ENCODE measurements around the gene ELF2.

The ELF2 gene

DNA sequence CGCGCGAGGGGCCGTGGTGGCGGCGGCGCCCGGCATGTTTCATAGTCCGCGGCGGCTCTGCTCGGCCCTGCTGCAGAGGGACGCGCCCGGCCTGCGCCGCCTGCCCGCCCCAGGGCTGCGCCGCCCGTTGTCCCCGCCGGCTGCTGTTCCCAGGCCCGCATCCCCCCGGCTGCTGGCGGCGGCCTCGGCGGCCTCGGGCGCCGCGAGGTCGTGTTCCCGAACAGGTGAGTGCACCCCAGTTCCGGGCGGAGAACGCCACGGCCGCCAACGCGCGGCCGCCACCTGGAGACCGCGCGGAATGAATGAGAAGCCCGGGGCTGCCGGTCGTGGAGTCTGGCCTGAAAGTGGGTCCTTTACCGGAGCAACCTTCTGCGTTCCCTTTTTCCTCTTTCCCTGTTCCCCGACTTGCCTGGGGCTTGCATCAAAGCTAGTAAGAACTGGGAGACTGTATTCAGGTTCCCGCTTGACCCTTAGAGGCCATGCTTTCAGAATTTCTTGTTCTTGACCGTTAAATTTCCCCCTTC, 161.0 kb downstream of the ELF2 start:
- Histone ChIP-seq H3K36me3 (ENCODE audit: control insufficient read depth, low read length) (peaks cover 22% of the 10 kb centered on the region), H3K9me2 (replicated peaks; ENCODE audit: control insufficient read depth, low read length) (no peaks in the 10 kb centered on the region), H4K20me1 (ENCODE audit: control insufficient read depth, insufficient read depth, low read depth, low read length) (peaks cover 18% of the 10 kb centered on the region; the same call in 1 of the 2 replicates), H3K4me2 (ENCODE audit: low read length) (peak overlapping the region; percentile 81), H3K27ac (ENCODE audit: low read depth, low read length) (peak overlapping the region; percentile 51), H3K9me3 (ENCODE audit: control insufficient read depth, insufficient read depth, low read length) (no peaks in the 10 kb centered on the region), H3K4me3 (ENCODE audit: low read length) (peak overlapping the region; percentile 83), H3K4me1 (ENCODE audit: control insufficient read depth, low read length) (peaks cover 45% of the 10 kb centered on the region), H3K79me2 (ENCODE audit: control insufficient read depth, low read length) (peaks cover 54% of the 10 kb centered on the region), H3F3A (ENCODE audit: control insufficient read depth, insufficient read depth) (no peaks in the 10 kb centered on the region), H3K27me3 (ENCODE audit: control insufficient read depth, low read length) (no peaks in the 10 kb centered on the region)
- no peak for TF ChIP-seq EZH2phosphoT487 (IDR thresholded peaks at IDR 0.05; ENCODE audit: borderline replicate concordance, low read length)
- TF ChIP-seq, protein P1, sequence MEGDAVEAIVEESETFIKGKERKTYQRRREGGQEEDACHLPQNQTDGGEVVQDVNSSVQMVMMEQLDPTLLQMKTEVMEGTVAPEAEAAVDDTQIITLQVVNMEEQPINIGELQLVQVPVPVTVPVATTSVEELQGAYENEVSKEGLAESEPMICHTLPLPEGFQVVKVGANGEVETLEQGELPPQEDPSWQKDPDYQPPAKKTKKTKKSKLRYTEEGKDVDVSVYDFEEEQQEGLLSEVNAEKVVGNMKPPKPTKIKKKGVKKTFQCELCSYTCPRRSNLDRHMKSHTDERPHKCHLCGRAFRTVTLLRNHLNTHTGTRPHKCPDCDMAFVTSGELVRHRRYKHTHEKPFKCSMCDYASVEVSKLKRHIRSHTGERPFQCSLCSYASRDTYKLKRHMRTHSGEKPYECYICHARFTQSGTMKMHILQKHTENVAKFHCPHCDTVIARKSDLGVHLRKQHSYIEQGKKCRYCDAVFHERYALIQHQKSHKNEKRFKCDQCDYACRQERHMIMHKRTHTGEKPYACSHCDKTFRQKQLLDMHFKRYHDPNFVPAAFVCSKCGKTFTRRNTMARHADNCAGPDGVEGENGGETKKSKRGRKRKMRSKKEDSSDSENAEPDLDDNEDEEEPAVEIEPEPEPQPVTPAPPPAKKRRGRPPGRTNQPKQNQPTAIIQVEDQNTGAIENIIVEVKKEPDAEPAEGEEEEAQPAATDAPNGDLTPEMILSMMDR (IDR thresholded peaks at IDR 0.05; ENCODE audit: low read depth, low read length, poor library complexity, severe bottlenecking): no peak

DNA sequence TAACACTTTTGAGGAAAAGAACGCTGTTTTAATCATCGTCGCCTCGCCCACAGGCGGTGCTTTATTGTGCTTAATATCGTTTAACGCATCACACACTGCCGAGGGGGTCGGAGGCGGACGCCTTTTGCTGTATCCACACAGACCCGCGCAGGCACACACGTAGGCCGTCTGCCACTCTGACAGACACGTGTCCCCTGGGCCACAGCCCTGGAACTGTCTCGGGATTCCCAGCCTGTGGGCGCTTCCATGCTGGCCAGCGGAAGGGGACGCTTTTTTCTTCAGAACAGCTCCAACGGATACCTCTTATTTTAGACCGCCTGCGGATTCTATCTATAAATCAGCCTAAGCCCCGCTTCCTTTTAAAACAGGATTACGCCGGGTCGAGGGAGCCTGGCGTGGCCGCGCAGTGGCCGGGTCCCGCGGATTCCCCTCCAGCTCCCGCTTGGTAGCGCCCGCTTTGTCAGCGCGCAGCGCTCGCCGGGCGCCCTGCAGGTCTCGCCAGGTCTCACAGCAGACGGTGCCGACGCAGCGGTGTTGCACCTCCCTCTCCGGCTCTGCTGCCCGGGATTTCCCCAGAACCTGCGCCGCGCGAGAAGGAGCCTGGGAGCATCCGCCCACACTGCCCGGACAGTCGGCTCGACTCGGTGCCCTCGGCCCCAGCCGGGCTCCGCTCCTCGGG, 161.6 kb downstream of the ELF2 start, which contains the start of gene NOCT:
Gene NOCT (plus strand): TSS at position 513 of the 679 bp plus-strand sequence. CDS start 201 bp downstream, outside the sequence.
- peaks cover 39% of the 10 kb centered on the region for H3K4me1 ChIP-seq (ENCODE audit: control insufficient read depth, low read length)
- peaks cover 14% of the 10 kb centered on the region; the same call in 1 of the 2 replicates for H4K20me1 ChIP-seq (ENCODE audit: control insufficient read depth, insufficient read depth, low read depth, low read length)
- no peaks in the 10 kb centered on the region for H3K9me3 ChIP-seq (ENCODE audit: control insufficient read depth, insufficient read depth, low read length)
- H3K27ac ChIP-seq (ENCODE audit: low read depth, low read length): peak within 1 kb of the TSS; percentile 51
- H3K36me3 ChIP-seq (ENCODE audit: control insufficient read depth, low read length): peaks cover 22% of the 10 kb centered on the region
- H3K4me3 ChIP-seq (ENCODE audit: low read length): peak within 1 kb of the TSS; percentile 83
- peaks cover 48% of the 10 kb centered on the region for H3K79me2 ChIP-seq (ENCODE audit: control insufficient read depth, low read length)
- H3K9me2 ChIP-seq (replicated peaks; ENCODE audit: control insufficient read depth, low read length): no peaks in the 10 kb centered on the region
- H3F3A ChIP-seq (ENCODE audit: control insufficient read depth, insufficient read depth): no peaks in the 10 kb centered on the region
- TF ChIP-seq EZH2phosphoT487 (IDR thresholded peaks at IDR 0.05; ENCODE audit: borderline replicate concordance, low read length): no peak
- TF ChIP-seq, protein P1 (IDR thresholded peaks at IDR 0.05; ENCODE audit: low read depth, low read length, poor library complexity, severe bottlenecking): no peak
- H3K27me3 ChIP-seq (ENCODE audit: control insufficient read depth, low read length): no peaks in the 10 kb centered on the region
- peak within 1 kb of the TSS; percentile 81 for H3K4me2 ChIP-seq (ENCODE audit: low read length)

DNA sequence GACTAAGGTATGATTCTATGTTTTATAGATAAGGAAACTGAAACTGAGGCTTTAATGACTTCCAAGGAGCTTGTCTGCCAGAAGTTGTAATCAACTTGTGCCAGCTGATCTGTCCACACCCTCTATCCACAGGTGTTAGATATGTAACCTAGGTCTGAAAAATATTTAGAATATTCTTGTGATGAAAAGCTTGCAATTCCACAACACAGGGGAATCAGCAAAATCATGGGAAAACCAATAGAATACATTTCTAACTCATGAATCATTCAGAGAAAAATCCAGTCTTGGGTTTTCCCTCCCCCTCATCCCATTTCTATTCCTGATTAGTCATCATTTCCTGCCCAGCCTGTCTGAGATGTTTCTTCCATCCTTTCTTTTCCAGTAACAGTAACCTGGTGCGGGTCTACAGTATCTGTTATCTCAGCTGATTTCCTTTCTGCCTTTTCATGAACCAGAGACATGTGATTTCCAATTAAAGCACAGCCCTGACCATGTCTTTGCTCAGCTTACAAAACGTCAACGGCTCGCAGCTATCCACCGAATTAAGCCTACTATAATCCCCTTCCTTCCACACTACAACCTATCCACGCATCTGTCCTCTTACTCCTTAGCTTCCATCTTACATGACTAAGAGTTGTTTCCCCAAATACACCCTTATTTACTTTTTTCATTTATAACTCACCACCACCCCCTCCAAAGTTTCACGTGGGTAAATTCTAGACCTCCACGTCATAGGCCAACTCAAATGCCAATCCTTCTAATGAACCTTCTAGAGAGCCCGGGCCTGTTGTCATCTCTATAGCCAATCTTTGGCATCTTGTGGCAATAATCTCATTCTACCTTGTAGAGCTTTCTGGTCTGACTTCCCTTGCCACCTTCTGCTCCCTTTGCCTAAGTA, 162.4 kb downstream of the ELF2 start:
- peak overlapping the region; percentile 83 for H3K4me3 ChIP-seq (ENCODE audit: low read length)
- TF ChIP-seq, protein P1 (IDR thresholded peaks at IDR 0.05; ENCODE audit: low read depth, low read length, poor library complexity, severe bottlenecking): no peak
- TF ChIP-seq EZH2phosphoT487 (IDR thresholded peaks at IDR 0.05; ENCODE audit: borderline replicate concordance, low read length): no peak
- H4K20me1 ChIP-seq (ENCODE audit: control insufficient read depth, insufficient read depth, low read depth, low read length): peaks cover 7% of the 10 kb centered on the region; the same call in 1 of the 2 replicates
- peaks cover 17% of the 10 kb centered on the region for H3K36me3 ChIP-seq (ENCODE audit: control insufficient read depth, low read length)
- peak overlapping the region; percentile 51; the same call in 1 of the 2 replicates for H3K27ac ChIP-seq (ENCODE audit: low read depth, low read length)
- no peaks in the 10 kb centered on the region for H3K9me2 ChIP-seq (replicated peaks; ENCODE audit: control insufficient read depth, low read length)
- H3K9me3 ChIP-seq (ENCODE audit: control insufficient read depth, insufficient read depth, low read length): no peaks in the 10 kb centered on the region
- H3K79me2 ChIP-seq (ENCODE audit: control insufficient read depth, low read length): peaks cover 40% of the 10 kb centered on the region
- H3F3A ChIP-seq (ENCODE audit: control insufficient read depth, insufficient read depth): no peaks in the 10 kb centered on the region
- H3K4me2 ChIP-seq (ENCODE audit: low read length): peak overlapping the region; percentile 81
- H3K27me3 ChIP-seq (ENCODE audit: control insufficient read depth, low read length): no peaks in the 10 kb centered on the region
- peaks cover 31% of the 10 kb centered on the region for H3K4me1 ChIP-seq (ENCODE audit: control insufficient read depth, low read length)
